NCI-H82 (cell line): ENCODE results near the gene PRR13.
"Not testable (repeated sequence)": the region's sequence is repeated elsewhere in the genome, so short reads cannot be mapped to it uniquely, and the experiment has no call there.

ENCODE experiments used
- DNase-seq: peaks from one replicate; lab custom pipeline; 2025; lab: John Stamatoyannopoulos, UW

The PRR13 gene

GRCh38 chr12:53441040-53441833, at the start of gene PRR13:
Gene PRR13 (plus strand): TSS chr12:53441734. CDS start chr12:53442715, 981 bp downstream.
- DNase-seq = peak; percentile 100

- DNase-seq = no peak
Observed at GRCh38 chr12:53399896-53400295, 41.6 kb upstream of the PRR13 start.

DNA sequence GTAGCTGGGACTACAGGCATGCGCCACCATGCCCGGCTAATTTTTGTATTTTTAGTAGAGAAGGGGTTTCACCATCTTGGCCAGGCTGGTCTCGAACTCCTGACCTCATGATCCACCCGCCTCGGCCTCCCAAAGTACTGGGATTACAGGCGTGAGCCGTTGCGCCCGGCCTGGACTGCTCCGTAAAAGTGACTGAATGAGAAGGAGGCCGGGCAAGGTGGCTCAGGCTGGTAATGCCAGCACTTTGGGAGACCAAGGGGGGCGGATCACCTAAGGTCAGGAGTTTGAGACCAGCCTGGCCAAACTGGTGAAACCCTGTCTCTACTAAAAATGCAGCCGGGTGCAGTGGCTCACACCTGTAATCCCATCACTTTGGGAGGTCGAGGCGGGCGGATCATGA, 39.2 kb upstream of the PRR13 start:
- DNase-seq = not testable (repeated sequence)

GRCh38 chr12:53402871-53403270, 38.7 kb upstream of the PRR13 start:
- DNase-seq = no peak

- DNase-seq = no peak
Observed at GRCh38 chr12:53410951-53411350, 30.6 kb upstream of the PRR13 start.

GRCh38 chr12:53413485-53414204, 27.9 kb upstream of the PRR13 start:
- DNase-seq = no peak

DNA sequence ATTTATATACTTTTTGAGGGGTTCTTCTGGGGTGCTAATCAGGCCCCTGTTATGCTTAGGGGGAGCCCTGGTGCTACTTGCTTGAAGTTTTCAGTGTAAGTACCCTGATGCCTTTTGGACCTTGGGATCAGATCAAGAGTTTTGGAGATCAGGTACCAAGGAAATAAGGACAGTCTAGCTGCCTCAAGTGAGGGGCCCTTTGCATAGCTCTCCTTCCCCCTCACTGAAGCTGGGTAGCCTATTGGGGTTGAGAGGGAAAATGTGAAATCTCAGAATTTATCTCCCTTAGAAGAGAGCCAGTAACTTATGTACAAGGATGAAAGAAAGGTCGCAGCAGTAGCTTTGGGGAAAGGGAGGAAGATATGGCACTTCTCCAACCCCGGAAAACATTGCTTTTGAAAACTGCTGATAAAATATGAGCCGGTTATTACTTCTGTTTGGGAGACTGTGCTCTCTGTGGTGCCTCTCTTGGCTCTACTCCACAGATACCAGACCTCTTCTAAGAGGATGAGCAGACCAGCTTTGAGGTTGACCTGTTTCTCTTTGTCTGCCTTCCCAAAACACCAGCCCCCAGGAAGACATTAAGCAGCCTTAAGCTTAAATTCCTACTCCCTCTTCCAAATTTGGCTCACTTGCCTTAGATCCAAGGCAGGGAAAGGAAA, 26.6 kb upstream of the PRR13 start:
- DNase-seq = peak; percentile 80

DNA sequence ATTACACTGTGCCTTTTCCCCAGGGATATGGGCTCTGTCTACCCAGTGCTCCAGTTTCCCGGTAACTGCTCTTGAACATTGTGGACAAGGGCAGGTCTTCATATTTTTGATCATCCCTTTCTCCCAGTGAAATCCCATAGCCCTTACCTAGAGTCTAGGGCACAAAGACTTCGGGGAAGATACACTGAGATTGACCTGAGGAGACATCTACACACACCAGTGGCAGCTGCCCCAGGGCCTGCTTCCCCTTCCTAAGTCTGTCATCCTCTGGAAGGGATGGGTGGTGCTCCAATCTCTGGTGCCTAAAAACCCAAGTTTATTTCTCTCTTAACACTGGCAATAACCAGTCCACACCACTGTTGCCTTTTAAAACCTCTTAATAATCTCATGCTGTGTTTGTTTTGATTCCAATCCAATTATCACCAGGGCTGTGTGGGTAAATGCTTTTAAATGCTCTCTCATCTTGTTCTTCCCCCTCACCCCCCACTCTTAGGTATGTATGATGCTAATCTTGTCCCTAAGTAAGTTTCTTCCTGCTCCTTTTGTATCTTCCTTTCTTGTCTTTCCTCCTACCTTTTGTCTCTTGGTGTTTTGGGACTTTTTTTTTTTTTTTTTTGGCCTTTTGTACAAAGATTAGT, 25.7 kb upstream of the PRR13 start:
- DNase-seq = peak; percentile 96

- peak; percentile 79 for DNase-seq
Observed at GRCh38 chr12:53417291-53417816, 24.2 kb upstream of the PRR13 start.

- peak; percentile 45 for DNase-seq
Observed at GRCh38 chr12:53418221-53418620, 23.3 kb upstream of the PRR13 start.

DNA sequence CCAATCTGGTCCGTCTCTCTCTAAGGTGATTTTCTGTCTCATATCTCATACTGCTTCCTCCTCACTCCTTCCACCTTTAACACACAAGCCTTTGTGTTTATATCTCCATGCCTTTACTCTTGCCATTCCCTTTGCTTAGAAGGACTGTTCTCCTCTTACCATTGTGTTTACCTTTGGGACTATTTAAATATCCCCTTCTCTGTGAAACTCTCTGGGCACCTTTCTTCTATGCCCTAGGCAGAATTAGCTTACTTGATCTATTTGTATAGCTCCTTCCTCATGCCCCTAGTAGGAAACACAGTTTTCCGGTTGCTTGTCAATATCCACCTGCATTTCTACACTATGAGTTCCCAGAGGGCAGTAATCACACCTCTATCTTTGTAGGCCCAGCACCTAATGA, 21.8 kb upstream of the PRR13 start:
- no peak for DNase-seq

- DNase-seq = not testable (repeated sequence)
Observed at GRCh38 chr12:53422247-53422646, 19.3 kb upstream of the PRR13 start.

DNA sequence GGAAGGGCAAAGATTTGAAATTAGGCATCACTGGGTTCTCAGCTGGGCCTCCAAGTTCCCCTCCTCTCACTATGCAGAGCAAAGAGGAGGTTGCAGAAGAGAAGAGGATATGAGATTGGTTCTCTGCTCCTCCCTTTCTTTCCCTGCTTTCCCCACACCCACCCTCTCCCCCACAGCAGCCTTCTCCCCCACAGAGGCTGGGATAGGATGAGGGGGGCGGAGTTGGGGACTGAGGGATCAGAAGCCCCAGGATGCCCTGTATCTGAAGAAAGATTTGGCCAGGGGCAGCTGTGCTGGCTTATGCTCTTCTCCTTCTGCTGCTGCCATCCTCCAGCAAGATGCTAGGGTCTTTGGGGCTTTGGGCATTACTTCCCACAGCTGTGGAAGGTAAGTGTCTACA, 17.9 kb upstream of the PRR13 start, which contains the start of gene AMHR2:
AMHR2 (plus strand) TSS at position 259 of the 400 bp plus-strand sequence; CDS start at position 339, 80 bp downstream.
- peak; percentile 68 for DNase-seq

- peak; percentile 45 for DNase-seq
Observed at GRCh38 chr12:53424626-53425514, 16.7 kb upstream of the PRR13 start.

DNA sequence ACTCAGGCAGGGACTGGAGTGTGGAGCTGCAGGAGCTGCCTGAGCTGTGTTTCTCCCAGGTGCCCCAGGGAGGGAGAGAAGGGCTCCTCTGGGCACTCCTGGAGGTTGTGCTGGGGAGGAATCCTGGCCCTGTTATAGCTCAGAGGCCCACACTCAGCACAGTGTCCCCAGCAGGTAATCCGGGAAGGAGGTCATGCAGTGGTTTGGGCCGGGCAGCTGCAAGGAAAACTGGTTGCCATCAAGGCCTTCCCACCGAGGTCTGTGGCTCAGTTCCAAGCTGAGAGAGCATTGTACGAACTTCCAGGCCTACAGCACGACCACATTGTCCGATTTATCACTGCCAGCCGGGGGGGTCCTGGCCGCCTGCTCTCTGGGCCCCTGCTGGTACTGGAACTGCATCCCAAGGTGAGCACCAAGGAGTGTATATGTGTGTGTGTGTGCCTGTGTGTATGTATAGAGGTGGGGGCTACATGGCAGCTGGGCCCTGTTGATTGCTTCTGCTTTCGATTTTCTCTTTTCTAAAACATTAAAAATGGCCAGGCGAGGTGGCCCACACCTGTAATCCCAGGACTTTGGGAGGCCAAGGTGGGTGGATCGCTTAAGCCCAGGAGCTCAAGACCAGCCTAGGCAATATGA, 15.9 kb upstream of the PRR13 start:
- no peak for DNase-seq

DNA sequence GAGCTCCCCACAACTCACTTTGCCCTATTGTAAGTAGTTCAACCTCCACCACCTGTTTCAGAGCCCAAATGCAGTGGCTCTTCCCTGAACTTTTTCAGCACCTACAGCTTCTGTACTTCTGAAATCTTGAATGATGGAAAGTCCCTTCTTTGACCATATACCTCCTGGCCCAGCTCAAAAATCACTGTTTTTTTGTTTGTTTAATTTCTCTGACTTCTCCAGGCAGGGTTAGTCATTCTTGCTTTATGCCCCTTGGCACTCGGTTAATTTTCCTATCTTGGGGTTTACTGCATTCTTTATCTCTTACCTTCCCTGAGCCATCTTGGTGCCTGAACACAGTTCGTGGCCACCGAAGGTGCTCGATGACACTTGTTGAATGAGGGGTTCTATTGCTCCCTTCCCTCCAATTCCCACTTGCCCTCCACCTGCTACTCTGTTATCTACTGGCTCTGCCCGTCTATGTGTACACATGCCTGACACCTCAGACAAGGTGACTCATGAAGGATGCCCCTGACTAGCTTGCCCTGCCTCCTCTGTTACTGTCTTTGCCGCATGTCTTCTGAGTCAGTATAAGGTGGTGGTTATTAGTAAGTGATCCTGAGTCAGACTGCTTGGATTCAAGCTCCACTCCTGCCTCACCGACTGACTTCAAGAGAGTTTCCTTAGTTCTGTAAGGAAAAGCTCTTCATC, 13.5 kb upstream of the PRR13 start:
- no peak for DNase-seq

DNA sequence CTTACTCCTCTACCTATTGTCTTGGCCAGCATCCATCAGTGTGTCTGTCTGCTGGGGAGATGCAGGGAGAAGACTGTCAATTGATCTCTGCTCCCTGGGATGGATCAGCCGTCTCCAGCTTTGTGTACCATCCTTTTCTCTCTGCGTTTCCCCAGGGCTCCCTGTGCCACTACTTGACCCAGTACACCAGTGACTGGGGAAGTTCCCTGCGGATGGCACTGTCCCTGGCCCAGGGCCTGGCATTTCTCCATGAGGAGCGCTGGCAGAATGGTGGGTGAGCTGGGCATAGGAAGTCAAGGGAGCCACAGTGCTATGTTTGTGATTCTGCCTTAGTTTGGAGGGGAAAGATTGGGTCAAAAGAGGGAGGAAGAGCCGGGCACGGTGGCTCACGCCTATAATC, 12.8 kb upstream of the PRR13 start:
- DNase-seq = no peak

DNA sequence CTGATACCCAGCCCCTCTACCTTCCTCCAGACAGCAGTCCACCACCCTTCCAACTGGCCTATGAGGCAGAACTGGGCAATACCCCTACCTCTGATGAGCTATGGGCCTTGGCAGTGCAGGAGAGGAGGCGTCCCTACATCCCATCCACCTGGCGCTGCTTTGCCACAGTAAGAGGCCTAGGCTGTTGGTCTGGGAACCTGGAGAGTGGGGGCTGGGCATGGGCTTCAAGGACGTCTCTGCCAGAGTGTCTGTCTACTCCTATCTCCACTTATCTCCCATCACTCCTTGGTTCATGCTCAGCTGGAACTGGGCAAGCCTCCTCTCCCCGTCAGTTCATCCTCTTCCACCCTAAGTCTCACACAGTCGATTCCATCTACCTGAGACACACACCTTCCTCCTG, 11.4 kb upstream of the PRR13 start:
- no peak for DNase-seq

DNA sequence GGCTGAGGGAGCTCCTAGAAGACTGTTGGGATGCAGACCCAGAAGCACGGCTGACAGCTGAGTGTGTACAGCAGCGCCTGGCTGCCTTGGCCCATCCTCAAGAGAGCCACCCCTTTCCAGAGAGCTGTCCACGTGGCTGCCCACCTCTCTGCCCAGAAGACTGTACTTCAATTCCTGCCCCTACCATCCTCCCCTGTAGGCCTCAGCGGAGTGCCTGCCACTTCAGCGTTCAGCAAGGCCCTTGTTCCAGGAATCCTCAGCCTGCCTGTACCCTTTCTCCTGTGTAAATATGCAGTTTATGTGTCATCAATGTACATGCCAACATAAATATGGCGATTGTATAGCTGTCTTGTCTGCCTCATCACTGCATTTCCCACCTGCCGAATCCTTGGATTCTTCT, 10.3 kb upstream of the PRR13 start:
- no peak for DNase-seq

GRCh38 chr12:53435326-53435725, 6.2 kb upstream of the PRR13 start:
- DNase-seq = not testable (repeated sequence)
